Measurements from ENCODE around the gene PIP5KL1.

Gene PIP5KL1

GRCh38 chr9:127953154-127953553 lies 22.6 kb upstream of the PIP5KL1 start:
- DNase-seq, result no peak

- DNase-seq, result peak; percentile 45 to 99 (median 93)
Measured at GRCh38 chr9:127950513-127951289, 20.1 kb upstream of the PIP5KL1 start.

GRCh38 chr9:127949827-127950512 lies 19.4 kb upstream of the PIP5KL1 start:
- DNase-seq, result peak in 46 of 56 donors; percentile 29 to 80 (median 60)

- peak in 1 of 56 donors; percentile 46 for DNase-seq
Measured at GRCh38 chr9:127947841-127948710, 17.5 kb upstream of the PIP5KL1 start.

GRCh38 chr9:127946728-127947127 lies 16.2 kb upstream of the PIP5KL1 start:
- no peak for DNase-seq

- peak in 2 of 56 donors; percentile 29 to 45 for DNase-seq
Measured at GRCh38 chr9:127945942-127946341, 15.4 kb upstream of the PIP5KL1 start.

GRCh38 chr9:127945338-127945737 lies 14.8 kb upstream of the PIP5KL1 start:
- DNase-seq, result no peak

GRCh38 chr9:127944586-127945218 lies 14.1 kb upstream of the PIP5KL1 start:
- no peak for DNase-seq

GRCh38 chr9:127943731-127944144 lies 13.2 kb upstream of the PIP5KL1 start:
- DNase-seq, result peak in 55 of 56 donors; percentile 26 to 92 (median 78)

- DNase-seq, result peak in 2 of 56 donors; percentile 18 to 38
Measured at GRCh38 chr9:127943011-127943662, 12.6 kb upstream of the PIP5KL1 start.

GRCh38 chr9:127942216-127943010 lies 11.8 kb upstream of the PIP5KL1 start:
- DNase-seq, result peak in 42 of 56 donors; percentile 21 to 74 (median 48)

- DNase-seq, result peak in 1 of 56 donors; percentile 42
Measured at GRCh38 chr9:127941961-127942215, 11.3 kb upstream of the PIP5KL1 start.

- DNase-seq, result no peak
Measured at GRCh38 chr9:127941062-127941960, 10.7 kb upstream of the PIP5KL1 start.

GRCh38 chr9:127940593-127940992 lies 10.0 kb upstream of the PIP5KL1 start:
- DNase-seq, result no peak

- peak in 4 of 56 donors; percentile 22 to 45 (median 31) for DNase-seq
Measured at GRCh38 chr9:127938298-127938690, 7.7 kb upstream of the PIP5KL1 start.

- peak in 53 of 56 donors; percentile 25 to 87 (median 66) for DNase-seq
Measured at GRCh38 chr9:127937388-127938297, 7.1 kb upstream of the PIP5KL1 start, which contains the start of gene DPM2. TSS of gene DPM2 (minus strand) at chr9:127937854. CDS start at chr9:127937820, 34 bp downstream.

GRCh38 chr9:127937056-127937387 lies 6.4 kb upstream of the PIP5KL1 start:
- no peak for DNase-seq

Data from nucleus accumbens (tissue), 56 donors.